Gastroesophageal sphincter (tissue), 3 donors: ENCODE measurements around the gene NTSR1.

Source experiments
- EP300 ChIP-seq: sonication (generic); formaldehyde crosslinking; IDR thresholded peaks from one replicate; pipeline ENCODE4 v1.6.1; 2017; ENCODE audit warnings: antibody characterized with exemption, mild to moderate bottlenecking
- POLR2A ChIP-seq, 2 donors: fragments of 450-650 bp; IDR thresholded peaks; one replicate each; pipeline ENCODE4 v1.6.1; 2017; ENCODE audit warnings: antibody characterized with exemption in 2 of 2, mild to moderate bottlenecking in 2 of 2, moderate library complexity in 1 of 2
- POLR2AphosphoS5 ChIP-seq: sonication (generic); formaldehyde crosslinking; IDR thresholded peaks from one replicate; pipeline ENCODE4 v1.6.1; 2017; ENCODE audit warnings: antibody characterized with exemption
- TF ChIP-seq, protein P1 (sequence below), 4 experiments: fragments of 200-600 bp in 2 of 4; fragments of 450-650 bp in 2 of 4; sonication (generic) in 1 of 4; IDR thresholded peaks; one replicate each; pipeline ENCODE4 v1.5.1; 2017 to 2019; ENCODE audit warnings: antibody characterized with exemption in 4 of 4, mild to moderate bottlenecking in 2 of 4, moderate library complexity in 2 of 4

DNA sequence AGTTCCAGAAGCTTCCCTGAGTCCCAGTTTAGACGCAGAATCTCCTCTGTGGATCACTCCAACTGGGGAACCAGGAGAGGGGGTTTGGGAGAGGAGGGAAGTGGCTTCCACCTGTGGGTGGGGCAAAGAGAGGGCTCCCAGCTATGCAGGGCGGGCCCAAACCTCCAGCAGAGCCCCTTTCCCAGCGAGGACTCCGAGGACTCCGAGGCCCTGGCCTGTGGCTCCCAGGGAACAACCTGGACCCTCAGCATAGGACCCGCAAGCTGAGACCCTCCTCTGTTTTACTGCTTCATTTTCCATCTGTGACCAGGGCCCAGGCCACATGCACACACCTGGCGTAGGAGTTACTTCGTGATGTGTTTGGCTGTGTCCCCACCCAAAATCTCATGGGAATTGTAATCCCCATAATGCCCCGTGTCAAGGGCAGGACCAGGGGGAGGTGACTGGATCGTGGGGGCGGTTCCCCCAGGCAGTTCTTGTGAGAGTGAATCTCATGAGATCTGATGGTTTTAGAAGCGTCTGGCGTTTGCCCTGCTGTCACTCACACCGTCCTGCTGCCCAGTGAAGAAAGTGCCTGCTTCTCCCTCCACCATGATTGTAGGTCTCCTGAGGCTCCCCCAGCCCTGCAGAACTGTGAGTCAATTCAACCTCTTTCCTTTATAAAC lies 27.9 kb downstream of the NTSR1 start:
- no peak for TF ChIP-seq POLR2AphosphoS5
- TF ChIP-seq, protein P1, sequence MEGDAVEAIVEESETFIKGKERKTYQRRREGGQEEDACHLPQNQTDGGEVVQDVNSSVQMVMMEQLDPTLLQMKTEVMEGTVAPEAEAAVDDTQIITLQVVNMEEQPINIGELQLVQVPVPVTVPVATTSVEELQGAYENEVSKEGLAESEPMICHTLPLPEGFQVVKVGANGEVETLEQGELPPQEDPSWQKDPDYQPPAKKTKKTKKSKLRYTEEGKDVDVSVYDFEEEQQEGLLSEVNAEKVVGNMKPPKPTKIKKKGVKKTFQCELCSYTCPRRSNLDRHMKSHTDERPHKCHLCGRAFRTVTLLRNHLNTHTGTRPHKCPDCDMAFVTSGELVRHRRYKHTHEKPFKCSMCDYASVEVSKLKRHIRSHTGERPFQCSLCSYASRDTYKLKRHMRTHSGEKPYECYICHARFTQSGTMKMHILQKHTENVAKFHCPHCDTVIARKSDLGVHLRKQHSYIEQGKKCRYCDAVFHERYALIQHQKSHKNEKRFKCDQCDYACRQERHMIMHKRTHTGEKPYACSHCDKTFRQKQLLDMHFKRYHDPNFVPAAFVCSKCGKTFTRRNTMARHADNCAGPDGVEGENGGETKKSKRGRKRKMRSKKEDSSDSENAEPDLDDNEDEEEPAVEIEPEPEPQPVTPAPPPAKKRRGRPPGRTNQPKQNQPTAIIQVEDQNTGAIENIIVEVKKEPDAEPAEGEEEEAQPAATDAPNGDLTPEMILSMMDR (IDR thresholded peaks at IDR 0.05) = no peak
- no peak for TF ChIP-seq POLR2A (IDR thresholded peaks at IDR 0.05)
- TF ChIP-seq EP300 = no peak
